Esophagus squamous epithelium (tissue), 4 donors: ENCODE results near the gene CTDP1.

Source experiments
- POLR2A ChIP-seq, 4 donors: fragments of 450-650 bp; IDR thresholded peaks; one replicate each; pipeline ENCODE4 v1.6.1; 2017; ENCODE audit warnings: antibody characterized with exemption in 4 of 4, mild to moderate bottlenecking in 4 of 4, moderate library complexity in 3 of 4
- TF ChIP-seq, protein P1 (sequence below), 6 experiments: fragments of 450-650 bp in 4 of 6; fragments of 200-600 bp in 2 of 6; sonication (generic) in 2 of 6; IDR thresholded peaks; one replicate each; pipeline ENCODE4 v1.5.1; 2016 to 2019; ENCODE audit warnings: antibody characterized with exemption in 6 of 6, mild to moderate bottlenecking in 4 of 6, moderate library complexity in 4 of 6

GRCh38 chr18:79715280-79715679, 35.7 kb downstream of the CTDP1 start:
- TF ChIP-seq, protein P1, sequence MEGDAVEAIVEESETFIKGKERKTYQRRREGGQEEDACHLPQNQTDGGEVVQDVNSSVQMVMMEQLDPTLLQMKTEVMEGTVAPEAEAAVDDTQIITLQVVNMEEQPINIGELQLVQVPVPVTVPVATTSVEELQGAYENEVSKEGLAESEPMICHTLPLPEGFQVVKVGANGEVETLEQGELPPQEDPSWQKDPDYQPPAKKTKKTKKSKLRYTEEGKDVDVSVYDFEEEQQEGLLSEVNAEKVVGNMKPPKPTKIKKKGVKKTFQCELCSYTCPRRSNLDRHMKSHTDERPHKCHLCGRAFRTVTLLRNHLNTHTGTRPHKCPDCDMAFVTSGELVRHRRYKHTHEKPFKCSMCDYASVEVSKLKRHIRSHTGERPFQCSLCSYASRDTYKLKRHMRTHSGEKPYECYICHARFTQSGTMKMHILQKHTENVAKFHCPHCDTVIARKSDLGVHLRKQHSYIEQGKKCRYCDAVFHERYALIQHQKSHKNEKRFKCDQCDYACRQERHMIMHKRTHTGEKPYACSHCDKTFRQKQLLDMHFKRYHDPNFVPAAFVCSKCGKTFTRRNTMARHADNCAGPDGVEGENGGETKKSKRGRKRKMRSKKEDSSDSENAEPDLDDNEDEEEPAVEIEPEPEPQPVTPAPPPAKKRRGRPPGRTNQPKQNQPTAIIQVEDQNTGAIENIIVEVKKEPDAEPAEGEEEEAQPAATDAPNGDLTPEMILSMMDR (IDR thresholded peaks at IDR 0.05), result no peak
- no peak for TF ChIP-seq POLR2A (IDR thresholded peaks at IDR 0.05)
